Endothelial cell of umbilical vein (primary cell): ENCODE data around the gene SAMD4A. TPM values are rescaled to one million over a fixed set of nuclear protein-coding genes. Genes with fewer than 3 reads are reported as not detected.

Experiments
- BruUV-seq: library from RNA; stranded (reverse); fragments of 400-500 nt; replicated peaks from 2 replicates; lab custom pipeline; 2021; lab: Mats Ljungman, UMichigan
- CTCF ChIA-PET: fragments of 300-600, 350-600 bp; sonication (Branson Sonifier 250); formaldehyde crosslinking; loops from one replicate; lab custom pipeline; 2021; ENCODE audit warnings: antibody characterized with exemption, inconsistent platforms; lab: Charles Lee
- POLR2A ChIA-PET: fragments of 300-600, 350-600 bp; sonication (Branson Sonifier 250); formaldehyde crosslinking; loops from one replicate; lab custom pipeline; 2021; ENCODE audit warnings: antibody characterized with exemption, inconsistent platforms; lab: Charles Lee
- DNase-seq: peaks from one replicate; pipeline ENCODE4 v3.0.0-alpha.2; 2011; ENCODE audit warnings: low read depth, low spot score
- FAIRE-seq: peaks from 2 replicates; lab custom pipeline; 2011; peaks lifted over from hg19 to GRCh38; lab: Jason Lieb, UNC
- H2AFZ ChIP-seq: 2 replicates; pipeline ENCODE4 v1.6.0; 2012; ENCODE audit warnings: low read depth, low read length, control low read depth, inconsistent platforms
- H3K27ac ChIP-seq: 2 replicates; pipeline ENCODE4 v1.5.1; 2011; ENCODE audit warnings: low read depth, mild to moderate bottlenecking, control low read depth, low read length, moderate library complexity; ENCODE audit not compliant: insufficient read depth
- H3K27me3 ChIP-seq, 2 experiments: 2 replicates each; pipeline versions ENCODE4 v1.6.0 to v1.6.1; 2011; ENCODE audit warnings: low read length in 2 of 2, mixed read lengths in 1 of 2; ENCODE audit not compliant: control insufficient read depth in 2 of 2, insufficient read depth in 2 of 2
- H3K36me3 ChIP-seq, 2 experiments: 2 replicates in 1 of 2; 3 replicates in 1 of 2; pipeline ENCODE4 v1.5.1; 2011; ENCODE audit warnings: low read length in 2 of 2, mild to moderate bottlenecking in 1 of 2, moderate library complexity in 1 of 2; ENCODE audit not compliant: control insufficient read depth in 2 of 2, insufficient read depth in 2 of 2; ENCODE audit errors: extremely low read depth in 1 of 2
- H3K4me1 ChIP-seq: 3 replicates; pipeline ENCODE4 v1.5.1; 2011; ENCODE audit warnings: mild to moderate bottlenecking, low read length; ENCODE audit not compliant: control insufficient read depth, insufficient read depth; ENCODE audit errors: extremely low read depth
- H3K4me2 ChIP-seq: 2 replicates; pipeline ENCODE4 v1.6.1; 2011; ENCODE audit warnings: low read length, control low read depth, mixed read lengths; ENCODE audit not compliant: insufficient read depth
- H3K4me3 ChIP-seq, 3 experiments: fragments of 200-600 bp in 1 of 3; sonication (generic), shearing (Covaris generic) in 1 of 3; replicated peaks in 1 of 3; 2 replicates each; pipeline ENCODE4 v1.5.1; 2011 to 2016; ENCODE audit warnings: control low read depth in 3 of 3, low read length in 3 of 3, mild to moderate bottlenecking in 2 of 3, inconsistent platforms in 1 of 3, low read depth in 1 of 3, moderate library complexity in 1 of 3; ENCODE audit not compliant: insufficient read depth in 1 of 3
- H3K79me2 ChIP-seq: 2 replicates; pipeline ENCODE4 v1.6.0; 2012; ENCODE audit warnings: low read length, inconsistent platforms; ENCODE audit not compliant: control insufficient read depth, insufficient read depth
- H3K9ac ChIP-seq: replicated peaks from 2 replicates; pipeline ENCODE3; 2011; ENCODE audit warnings: low read length, control low read depth; ENCODE audit not compliant: insufficient read depth; ENCODE audit errors: extremely low read depth
- H3K9me1 ChIP-seq: replicated peaks from 3 replicates; pipeline ENCODE4 v1.6.0; 2011; ENCODE audit warnings: mild to moderate bottlenecking, low read length; ENCODE audit not compliant: control insufficient read depth, insufficient read depth; ENCODE audit errors: extremely low read depth
- H3K9me3 ChIP-seq: replicated peaks from 2 replicates; pipeline ENCODE4 v1.5.1; 2012; ENCODE audit warnings: low read length, inconsistent platforms; ENCODE audit not compliant: control insufficient read depth, insufficient read depth
- H4K20me1 ChIP-seq: replicated peaks from 2 replicates; pipeline ENCODE3; 2011; ENCODE audit warnings: mild to moderate bottlenecking, low read length; ENCODE audit not compliant: control insufficient read depth, insufficient read depth; ENCODE audit errors: extremely low read depth
- CTCF ChIP-seq, 2 donors: IDR thresholded peaks; 1 replicate in 1 of 2; 2 replicates in 1 of 2; pipeline ENCODE4 v1.5.1; 2011; ENCODE audit warnings: low read length in 2 of 2, mild to moderate bottlenecking in 2 of 2, moderate library complexity in 2 of 2, control low read depth in 1 of 2, inconsistent platforms in 1 of 2, low read depth in 1 of 2; ENCODE audit not compliant: insufficient read depth in 1 of 2; ENCODE audit errors: extremely low read depth in 1 of 2
- MYC ChIP-seq: IDR thresholded peaks from one replicate; pipeline ENCODE4 v1.6.1; 2011; ENCODE audit warnings: mild to moderate bottlenecking, low read depth, low read length
- dilution Hi-C: fragments of 300-500 bp; cut with MboI; formaldehyde crosslinking; loops from one replicate; pipeline ENCODE4 v1.15.0; 2019; ENCODE audit warnings: low sequenced_read_pairs; ENCODE audit not compliant: extremely low pct_ligation_motif_present
- intact Hi-C: fragments of 100-400 bp; cut with micrococcal nuclease; formaldehyde crosslinking; loops from one replicate; pipeline ENCODE4 v1.10.0; 2022
- polyA plus RNA-seq, 4 experiments: library from polyadenylated mRNA; depleted of rRNA in 3 of 4; stranded (reverse) in 3 of 4; unstranded in 1 of 4; fragments of >200 nt; gene quantifications; 2 replicates each; pipeline versions ENCODE4 v1.2.1 to v1.2.3, GENCODE V29; 2011 to 2012; ENCODE audit warnings: missing spikeins in 1 of 4
- total RNA-seq: library from RNA; stranded (reverse); gene quantifications from 2 replicates; pipeline ENCODE4 v1.2.3, GENCODE V29; 2021

SAMD4A gene
- total and polyA plus RNA-seq, 2 donors (not counting 3 experiments of a cell fraction or from before 2014, with no cell fraction given): 37.7 to 95.3 TPM

DNA sequence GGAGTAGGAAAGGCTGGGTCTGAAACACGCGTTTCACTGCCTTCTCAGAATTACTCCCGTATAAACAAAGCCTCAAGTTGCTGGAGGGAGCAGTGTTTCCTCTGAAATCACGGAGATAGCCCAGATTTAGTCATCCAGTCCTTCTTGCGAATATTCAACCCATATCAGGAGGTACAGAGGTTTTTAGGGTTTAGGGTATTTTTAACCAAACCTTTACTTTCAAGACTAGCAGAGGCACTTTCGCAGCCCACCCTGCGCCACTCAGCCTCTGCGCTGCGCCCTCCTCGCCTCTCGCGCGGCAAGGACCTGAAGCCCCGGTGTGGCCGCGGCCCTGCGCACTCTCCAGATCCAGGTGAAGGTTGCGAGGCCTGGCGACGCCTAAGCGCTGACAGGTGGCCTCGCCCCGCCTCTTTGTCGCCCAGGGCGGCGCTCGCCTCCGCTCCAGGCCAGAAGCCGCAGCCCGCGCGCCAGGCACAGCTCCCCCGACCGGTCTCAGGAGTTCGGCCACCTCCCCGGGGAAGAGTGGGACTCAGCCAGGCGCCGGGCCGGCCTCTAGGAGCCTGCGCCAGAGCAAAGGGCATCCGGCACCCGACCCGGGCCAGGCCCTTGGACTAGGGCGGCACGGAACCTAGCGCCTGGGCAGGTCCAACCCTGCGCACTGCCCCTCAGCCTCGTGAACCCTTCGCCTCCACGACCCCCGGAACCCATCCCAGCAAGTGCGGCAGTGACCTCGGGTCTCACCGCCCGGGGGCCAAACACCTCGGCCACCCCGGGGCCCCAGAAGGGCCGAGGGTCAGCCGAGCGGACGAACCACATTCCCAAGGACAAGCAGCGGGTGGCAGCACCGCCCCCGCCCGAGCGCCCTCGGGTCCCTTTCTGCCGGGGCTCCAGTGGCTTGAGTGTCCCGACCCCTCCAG lies 1.8 kb upstream of the SAMD4A start:
- Histone ChIP-seq H3K27ac (peak overlapping the region; percentile 80), H4K20me1 (no peaks in the 10 kb centered on the region), H3K4me2 (peak overlapping the region; percentile 71), H2AFZ (peak overlapping the region; percentile 29), H3K9ac (peak overlapping the region; percentile 98), H3K4me3 (peak overlapping the region; percentile 41 to 75 (median 60)), H3K9me1 (no peaks in the 10 kb centered on the region), H3K27me3 (no peaks in the 10 kb centered on the region), H3K36me3 (no peaks in the 10 kb centered on the region), H3K9me3 (no peaks in the 10 kb centered on the region), H3K4me1 (peaks cover 25% of the 10 kb centered on the region), H3K79me2 (peaks cover 39% of the 10 kb centered on the region)
- DNase-seq (peak; percentile 72), FAIRE-seq (peak; percentile 79)
- dilution Hi-C loops (no loop called here), intact Hi-C loops (loop anchor here (1.0 to 2.0 kb wide), 8 partner anchors 56 to 462 kb away; partner anchors contain the start of genes CGRRF1, GMFB, SOCS4 and WDHD1)
- BruUV-seq: no TSS peak
- TF ChIP-seq MYC (no peak), CTCF (IDR thresholded peaks at IDR 0.05; ENCODE audit: extremely low read depth in 1 of 2, insufficient read depth in 1 of 2, low read depth in 1 of 2, low read length in 2 of 2) (peak in 1 of 2 donors; percentile 23)
- ChIA-PET CTCF (interaction anchor here (0.8 to 8.5 kb wide), 62 partner anchors 9 to 416 kb away, joined by 3 to 286 read pairs (median 6); partner anchors contain the start of genes CDKN3, CGRRF1 and GMFB), POLR2A (interaction anchor here (0.6 to 3.9 kb wide), 13 partner anchors 35 to 208 kb away, joined by 3 to 54 read pairs (median 5); no protein-coding TSS in a partner anchor)
